CD4-positive, alpha-beta T cell treated with Interleukin-4 for 4 hours (primary cell): ENCODE measurements around the gene WSB2.
"Not testable (repeated sequence)": the region's sequence is repeated elsewhere in the genome, so short reads cannot be mapped to it uniquely, and the experiment has no call there.

Source experiments
- DNase-seq: peaks from one replicate; pipeline ENCODE4 v3.0.0-alpha.2; 2020

Gene WSB2

GRCh38 chr12:118061011-118061872 lies at the start of gene WSB2:
Gene WSB2 (minus strand): TSS chr12:118061179. CDS start chr12:118061048, 131 bp downstream.
- DNase-seq = peak; percentile 42

- no peak for DNase-seq
Measured at GRCh38 chr12:118109088-118109487, 48.1 kb upstream of the WSB2 start.

GRCh38 chr12:118107694-118108093 lies 46.7 kb upstream of the WSB2 start:
- DNase-seq = no peak

- no peak for DNase-seq
Measured at GRCh38 chr12:118107011-118107410, 46.0 kb upstream of the WSB2 start.

GRCh38 chr12:118103601-118104382 lies 42.8 kb upstream of the WSB2 start, which contains the start of gene VSIG10:
Gene VSIG10 (minus strand): TSS chr12:118104011. CDS start chr12:118103671, 340 bp downstream.
- DNase-seq = no peak

GRCh38 chr12:118103201-118103600 lies 42.2 kb upstream of the WSB2 start:
- DNase-seq = no peak

- no peak for DNase-seq
Measured at GRCh38 chr12:118102609-118103008, 41.6 kb upstream of the WSB2 start.

- DNase-seq = no peak
Measured at GRCh38 chr12:118102070-118102469, 41.1 kb upstream of the WSB2 start.

- DNase-seq = no peak
Measured at GRCh38 chr12:118101051-118101450, 40.1 kb upstream of the WSB2 start.

GRCh38 chr12:118098911-118099671 lies 38.1 kb upstream of the WSB2 start:
- no peak for DNase-seq

- no peak for DNase-seq
Measured at GRCh38 chr12:118098401-118098800, 37.4 kb upstream of the WSB2 start.

- no peak for DNase-seq
Measured at GRCh38 chr12:118094039-118094438, 33.1 kb upstream of the WSB2 start.

GRCh38 chr12:118089782-118090181 lies 28.8 kb upstream of the WSB2 start:
- DNase-seq = no peak

GRCh38 chr12:118082161-118082560 lies 21.2 kb upstream of the WSB2 start:
- DNase-seq = no peak

GRCh38 chr12:118081521-118081920 lies 20.5 kb upstream of the WSB2 start:
- DNase-seq = not testable (repeated sequence)

- DNase-seq = no peak
Measured at GRCh38 chr12:118073768-118074167, 12.8 kb upstream of the WSB2 start.

- DNase-seq = no peak
Measured at GRCh38 chr12:118070650-118071049, 9.7 kb upstream of the WSB2 start.

- no peak for DNase-seq
Measured at GRCh38 chr12:118068445-118068844, 7.5 kb upstream of the WSB2 start.

- DNase-seq = no peak
Measured at GRCh38 chr12:118065380-118065779, 4.4 kb upstream of the WSB2 start.

GRCh38 chr12:118064608-118065007 lies 3.6 kb upstream of the WSB2 start:
- DNase-seq = no peak

GRCh38 chr12:118063576-118064391 lies 2.8 kb upstream of the WSB2 start:
- no peak for DNase-seq
